Measurements from ENCODE around the gene RNF135. TPM values are rescaled to one million over a fixed set of nuclear protein-coding genes. Genes with fewer than 3 reads are reported as not detected.
A peak's percentile ranks its signal among the peaks of the same experiment; 100 is the strongest.

The RNF135 gene
- total RNA-seq: 10 to 100 TPM; 18.2 to 22.3 (median 20.3) TPM

DNA sequence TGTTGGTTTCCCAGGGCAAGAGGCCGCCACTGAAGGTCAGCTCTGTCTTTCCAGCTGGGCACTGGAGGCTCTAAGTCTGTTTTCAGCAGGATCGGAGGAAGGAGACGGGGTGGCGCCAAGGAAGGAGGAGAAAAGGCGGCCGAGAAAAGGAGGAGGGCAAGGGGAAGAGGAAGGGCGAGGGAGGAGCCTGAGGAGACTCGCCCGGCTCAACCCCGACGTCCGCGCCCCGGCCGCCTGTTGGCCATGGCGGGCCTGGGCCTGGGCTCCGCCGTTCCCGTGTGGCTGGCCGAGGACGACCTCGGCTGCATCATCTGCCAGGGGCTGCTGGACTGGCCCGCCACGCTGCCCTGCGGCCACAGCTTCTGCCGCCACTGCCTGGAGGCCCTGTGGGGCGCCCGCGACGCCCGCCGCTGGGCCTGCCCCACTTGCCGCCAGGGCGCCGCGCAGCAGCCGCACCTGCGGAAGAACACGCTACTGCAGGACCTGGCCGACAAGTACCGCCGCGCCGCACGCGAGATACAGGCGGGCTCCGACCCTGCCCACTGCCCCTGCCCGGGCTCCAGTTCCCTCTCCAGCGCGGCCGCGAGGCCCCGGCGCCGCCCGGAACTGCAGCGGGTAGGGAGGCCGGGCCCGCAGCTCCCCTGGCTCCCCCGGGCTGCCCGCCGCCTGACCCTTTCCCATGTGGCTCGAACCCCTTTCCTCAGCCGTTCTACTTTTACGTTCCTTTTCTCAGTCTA, at the start of gene RNF135:
TSS of gene RNF135 (plus strand) at position 209 of the 737 bp plus-strand sequence. CDS start at position 244, 35 bp downstream.
- H3K4me3 ChIP-seq: peak within 1 kb of the TSS; percentile 90 to 93
- no peaks in the 10 kb centered on the region for H3K9me3 ChIP-seq
- WGBS, 2 donors (ENCODE audit: low coverage in 1 of 2): 0 to 2% methylated on average over 2 to 11 of the region's 66 CpGs
- TF ChIP-seq POLR2A (IDR thresholded peaks at IDR 0.05) (peak; percentile 87 to 88), EP300 (IDR thresholded peaks at IDR 0.05) (no peak), CTCF (IDR thresholded peaks at IDR 0.05) (peak; percentile 42 to 78 (median 59)), POLR2AphosphoS5 (IDR thresholded peaks at IDR 0.05) (peak; percentile 76)
- peak within 1 kb of the TSS; percentile 85 to 98 (median 92) for H3K27ac ChIP-seq
- peaks cover 0 to 12% of the 10 kb centered on the region in 2 donors for H3K36me3 ChIP-seq
- H3K4me1 ChIP-seq: peaks cover 0 to 36% (median 4%) of the 10 kb centered on the region in 3 donors
- no peaks in the 10 kb centered on the region for H3K27me3 ChIP-seq
- peak; percentile 93 for ATAC-seq

DNA sequence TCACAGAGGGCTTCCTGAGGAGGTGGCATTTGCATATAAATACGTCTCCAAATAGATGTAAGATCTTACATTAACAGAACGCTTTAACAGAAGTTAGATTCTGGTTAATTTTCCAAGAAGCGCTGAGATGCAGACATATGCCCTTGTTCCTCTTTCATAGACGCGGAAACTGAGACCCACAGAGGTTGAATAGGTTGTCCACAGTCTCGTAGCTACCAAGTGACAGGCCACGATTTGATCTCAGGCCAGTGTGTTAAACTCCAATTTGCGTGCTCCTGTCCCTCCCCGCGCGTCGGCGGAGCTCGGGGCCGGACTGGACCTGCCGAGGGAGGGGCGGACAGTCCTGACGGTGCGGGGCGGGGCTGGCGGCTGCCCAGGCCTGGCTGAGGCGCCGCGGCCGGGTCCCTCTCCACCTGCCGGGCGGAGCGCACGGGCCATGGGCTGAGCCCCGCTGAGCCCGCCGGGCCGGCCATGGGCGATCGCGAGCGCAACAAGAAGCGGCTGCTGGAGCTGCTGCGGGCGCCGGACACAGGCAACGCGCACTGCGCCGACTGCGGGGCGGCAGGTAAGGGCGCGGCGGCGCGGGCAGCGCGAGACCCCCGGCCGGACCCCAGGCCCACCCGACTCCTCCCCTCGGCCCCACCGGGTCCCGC, 49.2 kb upstream of the RNF135 start, which contains the start of gene ADAP2:
TSS of gene ADAP2 (plus strand) at position 402 of the 653 bp plus-strand sequence. CDS start at position 472, 70 bp downstream.
- Histone ChIP-seq H3K4me1 (peaks cover 0 to 16% (median 8%) of the 10 kb centered on the region in 3 donors), H3K27me3 (peaks cover 62% of the 10 kb centered on the region), H3K36me3 (no peaks in the 10 kb centered on the region), H3K9me3 (no peaks in the 10 kb centered on the region), H3K4me3 (peak within 1 kb of the TSS; percentile 17 to 63), H3K27ac (peak within 1 kb of the TSS in 3 of 4 donors; percentile 54 to 72 (median 60))
- peak; percentile 25 to 38 for TF ChIP-seq POLR2A (IDR thresholded peaks at IDR 0.05)
- no peak for TF ChIP-seq POLR2AphosphoS5 (IDR thresholded peaks at IDR 0.05)
- no peak for TF ChIP-seq EP300 (IDR thresholded peaks at IDR 0.05)
- TF ChIP-seq CTCF (IDR thresholded peaks at IDR 0.05): no peak
- 18 to 19% methylated on average over 5 to 7 of the region's 60 CpGs for WGBS, 2 donors (ENCODE audit: low coverage in 1 of 2)
- ATAC-seq: peak; percentile 86

- TF ChIP-seq POLR2A (IDR thresholded peaks at IDR 0.05) (no peak), CTCF (IDR thresholded peaks at IDR 0.05) (no peak), EP300 (IDR thresholded peaks at IDR 0.05) (no peak), POLR2AphosphoS5 (IDR thresholded peaks at IDR 0.05) (no peak)
- Histone ChIP-seq H3K4me1 (peaks cover 0 to 16% (median 8%) of the 10 kb centered on the region in 3 donors), H3K27me3 (peaks cover 70% of the 10 kb centered on the region), H3K4me3 (peak overlapping the region; percentile 17 to 63), H3K36me3 (no peaks in the 10 kb centered on the region), H3K9me3 (no peaks in the 10 kb centered on the region), H3K27ac (peak overlapping the region in 3 of 4 donors; percentile 54 to 72 (median 60))
- 0 to 20% methylated on average over 1 to 3 of the region's 66 CpGs for WGBS, 2 donors (ENCODE audit: low coverage in 1 of 2)
- ATAC-seq: peak; percentile 38
Measured at GRCh38 chr17:30922235-30923030, 48.4 kb upstream of the RNF135 start.

- Histone ChIP-seq H3K36me3 (no peaks in the 10 kb centered on the region), H3K27ac (no peak overlapping the region), H3K9me3 (no peaks in the 10 kb centered on the region), H3K27me3 (peaks cover 73% of the 10 kb centered on the region), H3K4me3 (no peak overlapping the region), H3K4me1 (peaks cover 0 to 16% (median 8%) of the 10 kb centered on the region in 3 donors)
- ATAC-seq: no peak
- 55 to 90% methylated on average over 2 of the region's 2 CpGs for WGBS, 2 donors (ENCODE audit: low coverage in 1 of 2)
- TF ChIP-seq EP300 (IDR thresholded peaks at IDR 0.05) (no peak), CTCF (IDR thresholded peaks at IDR 0.05) (no peak), POLR2AphosphoS5 (IDR thresholded peaks at IDR 0.05) (no peak), POLR2A (IDR thresholded peaks at IDR 0.05) (no peak)
Measured at GRCh38 chr17:30924341-30924740, 46.5 kb upstream of the RNF135 start.
